ENCODE data around the gene FBXW11. TPM values are rescaled to one million over a fixed set of nuclear protein-coding genes. Genes with fewer than 3 reads are reported as not detected.

The FBXW11 gene
- total RNA-seq, 1 donor from 2014 or later: 61.4 TPM

GRCh38 chr5:171997011-171997410 is 9.4 kb downstream of the FBXW11 start:
- H3K27me3 Mint-ChIP-seq (ENCODE audit: unreplicated experiment): no peaks in the 10 kb centered on the region
- H3K36me3 Mint-ChIP-seq (ENCODE audit: unreplicated experiment): peaks cover 12% of the 10 kb centered on the region
- no peaks in the 10 kb centered on the region for H3K9me3 Mint-ChIP-seq (ENCODE audit: unreplicated experiment)
- peaks cover 31% of the 10 kb centered on the region for H3K4me1 Mint-ChIP-seq (ENCODE audit: unreplicated experiment)
- no peak for DNase-seq (ENCODE audit: extremely low spot score, unreplicated experiment)
- no peak overlapping the region for H3K27ac Mint-ChIP-seq (ENCODE audit: unreplicated experiment)
- TF ChIP-seq CTCF (IDR thresholded peaks at IDR 0.05): no peak
- no peak overlapping the region for H3K4me3 Mint-ChIP-seq (ENCODE audit: unreplicated experiment)

GRCh38 chr5:171992813-171993212 is 13.6 kb downstream of the FBXW11 start:
- peaks cover 32% of the 10 kb centered on the region for H3K4me1 Mint-ChIP-seq (ENCODE audit: unreplicated experiment)
- H3K4me3 Mint-ChIP-seq (ENCODE audit: unreplicated experiment): no peak overlapping the region
- H3K9me3 Mint-ChIP-seq (ENCODE audit: unreplicated experiment): no peaks in the 10 kb centered on the region
- H3K27me3 Mint-ChIP-seq (ENCODE audit: unreplicated experiment): no peaks in the 10 kb centered on the region
- TF ChIP-seq CTCF (IDR thresholded peaks at IDR 0.05): no peak
- no peak overlapping the region for H3K27ac Mint-ChIP-seq (ENCODE audit: unreplicated experiment)
- peaks cover 16% of the 10 kb centered on the region for H3K36me3 Mint-ChIP-seq (ENCODE audit: unreplicated experiment)
- DNase-seq (ENCODE audit: extremely low spot score, unreplicated experiment): no peak

DNA sequence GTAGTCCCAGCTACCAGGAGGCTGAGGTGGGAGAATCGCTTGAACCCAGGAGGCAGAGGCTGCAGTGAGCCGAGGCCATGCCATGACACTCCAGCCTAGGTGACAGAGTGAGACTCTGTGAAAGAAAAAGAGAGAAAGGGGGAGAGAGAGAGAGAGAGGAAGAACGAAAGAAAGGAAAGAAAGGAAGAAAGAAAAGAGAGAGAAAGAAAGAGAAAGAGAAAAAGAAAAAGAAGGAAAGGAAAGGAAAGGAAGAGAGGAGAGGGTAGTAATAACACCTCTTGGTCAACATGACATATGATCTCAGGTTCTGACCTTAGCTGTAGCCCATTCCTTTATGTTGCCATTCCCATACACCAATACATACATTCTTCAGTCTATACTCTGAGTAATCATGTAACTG is 14.1 kb downstream of the FBXW11 start:
- no peak for DNase-seq (ENCODE audit: extremely low spot score, unreplicated experiment)
- Mint-ChIP-seq H3K36me3 (ENCODE audit: unreplicated experiment) (peaks cover 16% of the 10 kb centered on the region), H3K4me1 (ENCODE audit: unreplicated experiment) (peaks cover 27% of the 10 kb centered on the region), H3K27me3 (ENCODE audit: unreplicated experiment) (no peaks in the 10 kb centered on the region), H3K9me3 (ENCODE audit: unreplicated experiment) (no peaks in the 10 kb centered on the region), H3K27ac (ENCODE audit: unreplicated experiment) (no peak overlapping the region), H3K4me3 (ENCODE audit: unreplicated experiment) (no peak overlapping the region)
- no peak for TF ChIP-seq CTCF (IDR thresholded peaks at IDR 0.05)

DNA sequence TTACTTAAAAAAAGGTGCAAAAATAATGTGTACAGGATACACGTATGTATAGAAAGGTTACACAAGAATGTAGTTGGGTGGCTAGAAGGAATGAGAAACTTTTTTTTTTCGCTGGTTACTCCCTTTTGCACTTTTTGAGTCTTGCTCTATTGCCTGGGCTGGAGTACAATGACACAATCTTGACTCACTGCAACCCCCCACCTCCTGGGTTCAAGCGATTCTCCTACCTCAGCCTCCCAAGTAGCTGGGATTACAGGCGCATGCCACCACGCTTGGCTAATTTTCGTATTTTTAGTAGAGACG is 15.8 kb downstream of the FBXW11 start:
- peaks cover 16% of the 10 kb centered on the region for H3K4me1 Mint-ChIP-seq (ENCODE audit: unreplicated experiment)
- H3K4me3 Mint-ChIP-seq (ENCODE audit: unreplicated experiment): no peak overlapping the region
- no peak for DNase-seq (ENCODE audit: extremely low spot score, unreplicated experiment)
- no peaks in the 10 kb centered on the region for H3K27me3 Mint-ChIP-seq (ENCODE audit: unreplicated experiment)
- no peaks in the 10 kb centered on the region for H3K9me3 Mint-ChIP-seq (ENCODE audit: unreplicated experiment)
- no peak for TF ChIP-seq CTCF (IDR thresholded peaks at IDR 0.05)
- peaks cover 15% of the 10 kb centered on the region for H3K36me3 Mint-ChIP-seq (ENCODE audit: unreplicated experiment)
- no peak overlapping the region for H3K27ac Mint-ChIP-seq (ENCODE audit: unreplicated experiment)

- no peak for TF ChIP-seq CTCF (IDR thresholded peaks at IDR 0.05)
- Mint-ChIP-seq H3K9me3 (ENCODE audit: unreplicated experiment) (no peaks in the 10 kb centered on the region), H3K4me3 (ENCODE audit: unreplicated experiment) (no peak overlapping the region), H3K36me3 (ENCODE audit: unreplicated experiment) (peaks cover 15% of the 10 kb centered on the region), H3K27me3 (ENCODE audit: unreplicated experiment) (no peaks in the 10 kb centered on the region), H3K4me1 (ENCODE audit: unreplicated experiment) (peaks cover 17% of the 10 kb centered on the region), H3K27ac (ENCODE audit: unreplicated experiment) (no peak overlapping the region)
- no peak for DNase-seq (ENCODE audit: extremely low spot score, unreplicated experiment)
These were observed 16.3 kb downstream of the FBXW11 start for GRCh38 chr5:171989946-171990712.
